ENCODE measurements around the gene C22orf15. TPM values are rescaled to one million over a fixed set of nuclear protein-coding genes. Genes with fewer than 3 reads are reported as not detected.
A peak's percentile ranks its signal among the peaks of the same experiment; 100 is the strongest.

Gene C22orf15
- total RNA-seq, 2 donors from 2014 or later, result not detected

DNA sequence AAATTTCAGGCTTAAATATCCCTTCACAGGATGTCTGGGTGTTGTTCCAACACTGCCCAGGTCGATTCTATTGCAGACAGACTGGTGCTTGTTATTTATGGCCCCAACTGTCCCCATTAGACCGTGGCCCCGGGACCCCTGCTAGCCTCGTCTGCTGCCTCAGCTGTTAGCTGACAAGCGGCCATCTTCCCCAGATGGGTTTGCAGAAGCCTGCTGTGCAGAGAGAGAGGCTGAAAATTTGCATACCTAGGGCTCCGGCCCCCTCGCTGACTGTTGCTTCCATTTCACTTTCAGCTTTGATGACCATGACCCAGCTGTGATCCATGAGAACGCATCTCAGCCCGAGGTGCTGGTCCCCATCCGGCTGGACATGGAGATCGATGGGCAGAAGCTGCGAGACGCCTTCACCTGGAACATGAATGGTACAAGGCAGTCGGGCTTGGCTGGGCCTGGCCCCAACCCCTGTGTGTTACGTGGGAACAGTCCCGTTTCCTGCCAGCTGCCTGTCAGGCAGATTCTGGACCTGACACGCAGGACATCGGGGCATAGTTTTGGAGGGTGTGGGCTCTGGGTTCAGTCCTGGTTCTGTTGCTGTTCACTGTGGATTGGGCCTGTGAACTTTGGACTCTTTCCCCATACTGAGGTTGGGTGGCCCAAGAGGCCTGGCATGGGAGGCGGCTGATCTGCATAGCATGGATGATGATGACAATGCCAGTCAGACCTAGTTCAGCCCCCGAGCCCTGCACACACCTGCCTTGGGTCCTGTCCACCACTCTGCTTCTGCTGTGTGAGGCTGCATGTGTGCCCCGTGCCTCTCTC lies 40.4 kb downstream of the C22orf15 start:
- DNase-seq, result no peak
- intact Hi-C loops (cut with DNase I), result no loop called here
- no peak for ATAC-seq

DNA sequence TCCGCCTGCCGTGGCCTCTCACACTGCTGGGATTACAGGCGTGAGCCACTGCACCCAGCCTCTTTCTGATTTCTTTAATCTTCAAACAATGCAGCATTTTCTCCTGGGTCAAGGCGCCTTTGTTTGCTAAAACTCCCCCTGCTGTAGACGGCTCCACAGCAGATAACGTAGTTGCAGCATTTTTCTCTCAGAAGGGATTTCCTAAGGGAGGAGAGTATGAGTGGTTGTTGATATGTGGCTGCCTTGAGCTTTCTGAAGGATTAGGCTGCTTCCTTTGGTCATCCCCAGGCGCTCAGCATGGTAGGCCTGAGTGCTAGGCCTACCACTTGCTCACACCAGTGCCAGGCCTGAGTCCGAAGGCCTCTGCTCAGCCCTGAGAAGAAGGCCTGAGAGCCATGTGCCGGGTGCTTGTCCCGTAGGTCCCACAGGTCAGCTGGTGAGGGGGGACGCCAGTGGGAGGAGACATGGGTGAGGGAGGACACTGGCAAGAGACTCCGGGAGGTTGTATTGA lies 42.0 kb downstream of the C22orf15 start:
- DNase-seq, result no peak
- intact Hi-C loops (cut with DNase I), result no loop called here
- peak; percentile 28 to 54 for ATAC-seq

DNA sequence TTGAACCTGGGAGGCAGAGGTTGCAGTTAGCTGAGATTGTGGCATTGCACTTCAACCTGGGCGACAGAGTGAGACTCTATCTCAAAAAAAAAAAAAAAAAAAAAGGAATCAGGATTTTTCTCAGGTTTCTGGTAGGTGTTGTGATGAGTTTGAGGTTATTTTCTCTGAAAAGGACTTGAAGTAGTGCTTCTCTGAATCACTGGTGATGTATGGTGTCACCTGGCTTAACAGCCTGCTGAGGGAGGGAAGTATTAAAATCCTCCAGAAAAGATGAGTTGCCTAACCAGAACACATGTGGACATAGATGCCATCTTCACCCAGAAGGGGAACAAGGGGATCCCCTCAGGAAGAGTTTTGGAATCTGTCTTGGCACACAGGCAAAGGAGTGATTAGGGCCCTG lies 44.0 kb downstream of the C22orf15 start:
- DNase-seq, result no peak
- intact Hi-C loops (cut with DNase I), result no loop called here
- ATAC-seq, result no peak

DNA sequence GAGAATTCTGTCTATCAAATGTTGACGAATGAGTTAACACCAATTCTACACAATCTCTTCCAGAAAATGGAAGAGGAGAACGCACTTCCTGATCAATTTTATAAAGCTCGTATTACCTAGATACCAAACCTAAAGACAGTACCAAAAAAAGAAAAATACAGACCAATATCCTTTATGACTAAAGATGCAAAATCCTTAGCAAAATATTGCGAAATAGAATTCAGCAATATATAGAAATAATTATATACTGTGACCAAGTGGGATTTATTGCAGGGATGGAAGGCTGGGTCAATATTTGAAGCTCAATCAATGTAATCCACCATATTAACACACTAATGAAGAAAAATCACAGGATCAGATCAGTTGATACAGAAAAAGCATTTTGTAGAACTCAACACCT lies 49.6 kb downstream of the C22orf15 start:
- ATAC-seq, result no peak
- intact Hi-C loops (cut with DNase I), result no loop called here

More for the DNA sequence above, 49.6 kb downstream of the C22orf15 start:
- DNase-seq, result no peak

Other genes starting within 250 kb of the C22orf15 start
- not detected for gene IGLL1, start 182.7 kb upstream of the C22orf15 start, total RNA-seq
- not detected for gene DRICH1, start 130.7 kb upstream of the C22orf15 start, total RNA-seq
- gene RGL4, start 72.0 kb upstream of the C22orf15 start, total RNA-seq, result under 1 TPM in 1 of 2 donors, not detected in 1; 0.44 TPM
- 1 to 10 TPM; 4.9 to 5.6 TPM for gene ZNF70, start 11.9 kb upstream of the C22orf15 start, total RNA-seq
- gene VPREB3, start 8.6 kb upstream of the C22orf15 start, total RNA-seq, result 1 to 10 TPM in 1 of 2 donors, under 1 TPM in 1; 0.53 to 1.3 TPM
- 1,000 to 10,000 TPM in 1 of 2 donors, 100 to 1,000 TPM in 1; 958 to 1,106 TPM for gene CHCHD10, start 5.0 kb downstream of the C22orf15 start, total RNA-seq
- 10 to 100 TPM in 1 of 2 donors, 1 to 10 TPM in 1; 5.6 to 10.0 TPM for gene MMP11, start 9.9 kb downstream of the C22orf15 start, total RNA-seq
- gene SMARCB1, start 24.0 kb downstream of the C22orf15 start, total RNA-seq, result 10 to 100 TPM; 46.6 to 54.8 TPM
- 1 to 10 TPM; 5.8 to 6.5 TPM for gene DERL3, start 76.0 kb downstream of the C22orf15 start, total RNA-seq
- gene SLC2A11, start 94.9 kb downstream of the C22orf15 start, total RNA-seq, result 10 to 100 TPM; 15.0 TPM
- gene MIF, start 131.4 kb downstream of the C22orf15 start, total RNA-seq, result 100 to 1,000 TPM; 292 to 347 TPM
- gene GSTT2B, start 198.2 kb downstream of the C22orf15 start, total RNA-seq, result 1 to 10 TPM; 4.8 to 7.9 TPM
- gene DDTL, start 203.9 kb downstream of the C22orf15 start, total RNA-seq, result 1 to 10 TPM; 1.3 to 2.1 TPM
- 100 to 1,000 TPM; 122 to 125 TPM for gene DDT, start 211.5 kb downstream of the C22orf15 start, total RNA-seq
- under 1 TPM; 0.38 to 0.65 TPM for gene GSTT2, start 217.1 kb downstream of the C22orf15 start, total RNA-seq
- gene GSTT4, start 242.5 kb downstream of the C22orf15 start, total RNA-seq, result not detected
- gene CABIN1, start 248.3 kb downstream of the C22orf15 start, total RNA-seq, result 10 to 100 TPM; 35.1 to 38.1 TPM

All from left cardiac atrium (tissue), 4 donors.